HEK293T (cell line): ENCODE data around the gene TNXB.
"Not testable (repeated sequence)": the region's sequence is repeated elsewhere in the genome, so short reads cannot be mapped to it uniquely, and the experiment has no call there.

Source experiments
- CTBP1 ChIP-seq: fragments of 450-650 bp; IDR thresholded peaks from 2 replicates; pipeline ENCODE4 v1.6.1; 2016; ENCODE audit warnings: borderline replicate concordance
- ELF4 ChIP-seq: fragments of 450-650 bp; IDR thresholded peaks from 2 replicates; pipeline ENCODE4 v1.6.1; 2017; ENCODE audit warnings: antibody characterized with exemption
- FOXA1 ChIP-seq: fragments of 450-650 bp; IDR thresholded peaks from 2 replicates; pipeline ENCODE4 v1.6.1; 2016; ENCODE audit warnings: mild to moderate bottlenecking
- FOXK2 ChIP-seq: fragments of 450-650 bp; IDR thresholded peaks from 2 replicates; pipeline ENCODE4 v1.6.1; 2016; ENCODE audit warnings: mild to moderate bottlenecking
- FOXM1 ChIP-seq: fragments of 450-650 bp; IDR thresholded peaks from 2 replicates; pipeline ENCODE4 v1.6.1; 2017; ENCODE audit warnings: mild to moderate bottlenecking, borderline replicate concordance
- HDGF ChIP-seq: fragments of 450-650 bp; IDR thresholded peaks from 2 replicates; pipeline ENCODE4 v1.6.1; 2017; ENCODE audit warnings: antibody characterized with exemption, borderline replicate concordance
- LEF1 ChIP-seq: fragments of 450-650 bp; IDR thresholded peaks from 2 replicates; pipeline ENCODE4 v1.6.1; 2017; ENCODE audit warnings: mild to moderate bottlenecking, borderline replicate concordance
- NFRKB ChIP-seq: fragments of 450-650 bp; IDR thresholded peaks from 2 replicates; pipeline ENCODE4 v1.6.1; 2016; ENCODE audit warnings: mild to moderate bottlenecking, moderate library complexity
- SP1 ChIP-seq: fragments of 450-650 bp; IDR thresholded peaks from 2 replicates; pipeline ENCODE4 v1.6.1; 2017
- SUZ12 ChIP-seq: fragments of 450-650 bp; IDR thresholded peaks from 2 replicates; pipeline ENCODE4 v1.6.1; 2016; ENCODE audit warnings: mild to moderate bottlenecking
- TARDBP ChIP-seq: fragments of 450-650 bp; IDR thresholded peaks from 2 replicates; pipeline ENCODE4 v1.6.1; 2016
- ZNF384 ChIP-seq: fragments of 450-650 bp; IDR thresholded peaks from 2 replicates; pipeline ENCODE4 v1.6.1; 2016
- TF ChIP-seq, protein P1 (sequence below): fragments of 450-650 bp; IDR thresholded peaks from 2 replicates; pipeline ENCODE4 v1.6.1; 2016

DNA sequence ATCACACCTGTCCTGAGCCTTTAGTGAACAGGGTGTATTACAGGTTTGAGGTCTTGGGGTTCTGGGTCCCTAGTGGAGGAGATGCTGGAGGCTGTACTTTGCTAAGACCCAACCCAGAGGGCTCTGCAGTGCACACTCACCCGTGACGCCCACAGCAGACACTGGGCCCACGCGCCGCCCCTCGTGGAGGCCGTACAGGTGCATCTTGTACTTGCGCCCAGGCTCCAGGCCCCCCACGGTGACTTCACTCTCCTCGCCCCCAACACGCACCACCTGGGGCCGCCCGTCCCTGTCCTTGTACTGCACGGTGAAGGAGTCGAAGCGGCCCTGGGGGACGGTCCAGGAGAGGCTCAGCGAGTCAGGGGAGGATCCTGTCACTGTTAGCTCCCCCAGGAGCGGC is 41.6 kb downstream of the TNXB start:
- TF ChIP-seq FOXK2, SP1, ELF4, CTBP1, TARDBP, LEF1, FOXA1, SUZ12, ZNF384, NFRKB, HDGF, FOXM1: not testable (repeated sequence)
- TF ChIP-seq, protein P1, sequence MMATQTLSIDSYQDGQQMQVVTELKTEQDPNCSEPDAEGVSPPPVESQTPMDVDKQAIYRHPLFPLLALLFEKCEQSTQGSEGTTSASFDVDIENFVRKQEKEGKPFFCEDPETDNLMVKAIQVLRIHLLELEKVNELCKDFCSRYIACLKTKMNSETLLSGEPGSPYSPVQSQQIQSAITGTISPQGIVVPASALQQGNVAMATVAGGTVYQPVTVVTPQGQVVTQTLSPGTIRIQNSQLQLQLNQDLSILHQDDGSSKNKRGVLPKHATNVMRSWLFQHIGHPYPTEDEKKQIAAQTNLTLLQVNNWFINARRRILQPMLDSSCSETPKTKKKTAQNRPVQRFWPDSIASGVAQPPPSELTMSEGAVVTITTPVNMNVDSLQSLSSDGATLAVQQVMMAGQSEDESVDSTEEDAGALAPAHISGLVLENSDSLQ = not testable (repeated sequence)
